AG08396 (cell line): Measurements from ENCODE around the gene RBM6.

ENCODE experiments used
- DNase-seq: peaks from one replicate; pipeline ENCODE4 v3.0.0; 2012; ENCODE audit warnings: low spot score, mixed read lengths

The RBM6 gene

GRCh38 chr3:50095352-50095998 is 155.5 kb downstream of the RBM6 start:
- peak; percentile 42 for DNase-seq

GRCh38 chr3:50100386-50100785 is 160.4 kb downstream of the RBM6 start:
- DNase-seq, result no peak

GRCh38 chr3:50100956-50101845 is 161.3 kb downstream of the RBM6 start:
- peak; percentile 28 for DNase-seq

- DNase-seq, result no peak
Observed at GRCh38 chr3:50102558-50102957, 162.6 kb downstream of the RBM6 start.

GRCh38 chr3:50111757-50112156 is 171.8 kb downstream of the RBM6 start:
- no peak for DNase-seq

GRCh38 chr3:50112462-50112861 is 172.5 kb downstream of the RBM6 start:
- DNase-seq, result no peak

- DNase-seq, result no peak
Observed at GRCh38 chr3:50117120-50117519, 177.2 kb downstream of the RBM6 start.

- no peak for DNase-seq
Observed at GRCh38 chr3:50118237-50118636, 178.3 kb downstream of the RBM6 start.

- DNase-seq, result no peak
Observed at GRCh38 chr3:50119786-50120185, 179.8 kb downstream of the RBM6 start.

GRCh38 chr3:50120364-50121071 is 180.6 kb downstream of the RBM6 start:
- no peak for DNase-seq

- peak; percentile 89 for DNase-seq
Observed at GRCh38 chr3:50121072-50122032, 181.4 kb downstream of the RBM6 start.

- DNase-seq, result no peak
Observed at GRCh38 chr3:50122071-50122470, 182.1 kb downstream of the RBM6 start.

GRCh38 chr3:50122661-50123391 is 182.9 kb downstream of the RBM6 start:
- DNase-seq, result no peak

GRCh38 chr3:50123394-50124051 is 183.6 kb downstream of the RBM6 start:
- no peak for DNase-seq

- no peak for DNase-seq
Observed at GRCh38 chr3:50124052-50124799, 184.3 kb downstream of the RBM6 start.

GRCh38 chr3:50124800-50125178 is 184.8 kb downstream of the RBM6 start:
- DNase-seq, result no peak

- DNase-seq, result no peak
Observed at GRCh38 chr3:50125541-50126286, 185.8 kb downstream of the RBM6 start.

GRCh38 chr3:50126287-50127211 is 186.6 kb downstream of the RBM6 start:
- DNase-seq, result peak; percentile 88
